HUES48 (cell line): ENCODE measurements around the gene GPRIN2.
"Not testable (repeated sequence)": the region's sequence is repeated elsewhere in the genome, so short reads cannot be mapped to it uniquely, and the experiment has no call there.

Experiments used
- H3K27ac ChIP-seq: one replicate; pipeline ENCODE4 v1.7.0; 2013; ENCODE audit warnings: low read depth, low read length, inconsistent platforms
- H3K27me3 ChIP-seq: 2 replicates; pipeline ENCODE4 v1.6.1; 2013; ENCODE audit warnings: mild to moderate bottlenecking, low read length; ENCODE audit not compliant: control insufficient read depth, insufficient read depth
- H3K36me3 ChIP-seq: 2 replicates; pipeline ENCODE4 v1.6.1; 2013; ENCODE audit warnings: low read length; ENCODE audit not compliant: control insufficient read depth, insufficient read depth
- H3K4me1 ChIP-seq: 2 replicates; pipeline ENCODE4 v1.6.1; 2013; ENCODE audit warnings: mild to moderate bottlenecking, low read length; ENCODE audit not compliant: control insufficient read depth, insufficient read depth
- H3K4me3 ChIP-seq: 2 replicates; pipeline ENCODE4 v1.5.1; 2013; ENCODE audit warnings: mild to moderate bottlenecking, low read depth, low read length
- H3K9ac ChIP-seq: 2 replicates; pipeline ENCODE4 v1.6.1; 2013; ENCODE audit warnings: mild to moderate bottlenecking, low read depth, low read length, moderate library complexity
- H3K9me3 ChIP-seq: 2 replicates; pipeline ENCODE4 v1.6.1; 2013; ENCODE audit warnings: low read length; ENCODE audit not compliant: control insufficient read depth, insufficient read depth

Gene GPRIN2

GRCh38 chr10:46556515-46557318 lies at the start of gene GPRIN2:
Gene GPRIN2, minus strand, starts transcription at chr10:46556658. Its CDS starts 5,922 bp downstream, at chr10:46550736.
- H3K4me3 ChIP-seq, result peak within 1 kb of the TSS; percentile 77
- no peaks in the 10 kb centered on the region for H3K9me3 ChIP-seq
- H3K36me3 ChIP-seq, result peaks cover 24% of the 10 kb centered on the region
- peaks cover 7% of the 10 kb centered on the region for H3K4me1 ChIP-seq
- peaks cover 35% of the 10 kb centered on the region for H3K27me3 ChIP-seq
- peak within 1 kb of the TSS; percentile 12 for H3K9ac ChIP-seq
- peak within 1 kb of the TSS; percentile 3 for H3K27ac ChIP-seq

- H3K27ac ChIP-seq, H3K9ac ChIP-seq, H3K4me3 ChIP-seq: not testable (repeated sequence)
These were observed 44.1 kb upstream of the GPRIN2 start for GRCh38 chr10:46600516-46600915.

GRCh38 chr10:46597616-46598246 lies 41.3 kb upstream of the GPRIN2 start:
- not testable (repeated sequence) for H3K27me3 ChIP-seq, H3K4me1 ChIP-seq, H3K9me3 ChIP-seq, H3K27ac ChIP-seq, H3K36me3 ChIP-seq, H3K9ac ChIP-seq
- peak overlapping the region; percentile 45; the same call in 1 of the 2 replicates for H3K4me3 ChIP-seq

More at GRCh38 chr10:46600516-46600915, 44.1 kb upstream of the GPRIN2 start:
- H3K9me3 ChIP-seq, H3K36me3 ChIP-seq, H3K4me1 ChIP-seq, H3K27me3 ChIP-seq: not testable (repeated sequence)

- not testable (repeated sequence) for H3K27me3 ChIP-seq, H3K9ac ChIP-seq, H3K4me3 ChIP-seq, H3K36me3 ChIP-seq, H3K27ac ChIP-seq, H3K4me1 ChIP-seq, H3K9me3 ChIP-seq
These were observed 40.1 kb upstream of the GPRIN2 start for GRCh38 chr10:46596570-46596969.

GRCh38 chr10:46594453-46595063 lies 38.1 kb upstream of the GPRIN2 start:
- not testable (repeated sequence) for H3K9me3 ChIP-seq, H3K27ac ChIP-seq, H3K27me3 ChIP-seq, H3K9ac ChIP-seq, H3K4me1 ChIP-seq, H3K4me3 ChIP-seq, H3K36me3 ChIP-seq

- not testable (repeated sequence) for H3K27ac ChIP-seq, H3K36me3 ChIP-seq, H3K9me3 ChIP-seq, H3K9ac ChIP-seq, H3K4me1 ChIP-seq, H3K4me3 ChIP-seq, H3K27me3 ChIP-seq
These were observed 36.8 kb upstream of the GPRIN2 start for GRCh38 chr10:46593307-46593706.

- H3K36me3 ChIP-seq, H3K9ac ChIP-seq, H3K4me1 ChIP-seq, H3K4me3 ChIP-seq, H3K27ac ChIP-seq, H3K9me3 ChIP-seq, H3K27me3 ChIP-seq: not testable (repeated sequence)
These were observed 34.6 kb upstream of the GPRIN2 start for GRCh38 chr10:46591053-46591452.

- H3K4me1 ChIP-seq, H3K4me3 ChIP-seq, H3K27ac ChIP-seq, H3K9me3 ChIP-seq, H3K36me3 ChIP-seq, H3K9ac ChIP-seq, H3K27me3 ChIP-seq: not testable (repeated sequence)
These were observed 33.1 kb upstream of the GPRIN2 start for GRCh38 chr10:46589589-46589988.

GRCh38 chr10:46588221-46588620 lies 31.8 kb upstream of the GPRIN2 start:
- H3K9me3 ChIP-seq, H3K27me3 ChIP-seq, H3K27ac ChIP-seq, H3K9ac ChIP-seq, H3K36me3 ChIP-seq, H3K4me3 ChIP-seq, H3K4me1 ChIP-seq: not testable (repeated sequence)

GRCh38 chr10:46587546-46587945 lies 31.1 kb upstream of the GPRIN2 start:
- not testable (repeated sequence) for H3K27me3 ChIP-seq, H3K36me3 ChIP-seq

GRCh38 chr10:46585246-46585645 lies 28.8 kb upstream of the GPRIN2 start:
- not testable (repeated sequence) for H3K27me3 ChIP-seq, H3K4me1 ChIP-seq, H3K4me3 ChIP-seq, H3K9me3 ChIP-seq, H3K27ac ChIP-seq, H3K36me3 ChIP-seq, H3K9ac ChIP-seq

More at GRCh38 chr10:46587546-46587945, 31.1 kb upstream of the GPRIN2 start:
- not testable (repeated sequence) for H3K9ac ChIP-seq, H3K4me3 ChIP-seq, H3K4me1 ChIP-seq, H3K27ac ChIP-seq, H3K9me3 ChIP-seq
